H1 (cell line): ENCODE data around the gene LNPEP. TPM values are rescaled to one million over a fixed set of nuclear protein-coding genes. Genes with fewer than 3 reads are reported as not detected.

Experiments
- CTCF ChIA-PET: fragments of 300-600 bp; sonication (Branson Sonifier 250); formaldehyde crosslinking; loops from one replicate; lab custom pipeline; 2021; ENCODE audit not compliant: partially characterized antibody; lab: Charles Lee
- POLR2A ChIA-PET: fragments of 300-600 bp; sonication (Branson Sonifier 250); formaldehyde crosslinking; loops from one replicate; lab custom pipeline; 2021; ENCODE audit warnings: inconsistent platforms; ENCODE audit not compliant: partially characterized antibody; lab: Charles Lee
- DNase-seq, 2 experiments: peaks; one replicate each; pipeline versions ENCODE4 v3.0.0 to v3.0.0-alpha.2; 2010 to 2022; ENCODE audit warnings: low spot score in 2 of 2, low read depth in 1 of 2, mixed read lengths in 1 of 2
- FAIRE-seq: peaks from 2 replicates; lab custom pipeline; 2011; peaks lifted over from hg19 to GRCh38; lab: Jason Lieb, UNC
- H2AFZ ChIP-seq: 2 replicates; pipeline ENCODE4 v1.8.1; 2012; ENCODE audit warnings: low read length, inconsistent platforms
- H2AK5ac ChIP-seq: 2 replicates; pipeline ENCODE4 v1.6.1; 2013; ENCODE audit warnings: low read depth, low read length
- H2BK120ac ChIP-seq: replicated peaks from 2 replicates; pipeline ENCODE3; 2013; ENCODE audit warnings: low read depth, low read length, inconsistent platforms
- H2BK12ac ChIP-seq: 2 replicates; pipeline ENCODE4 v1.6.1; 2013; ENCODE audit warnings: low read depth, low read length
- H2BK15ac ChIP-seq: 2 replicates; pipeline ENCODE4 v1.6.1; 2013; ENCODE audit warnings: low read length
- H2BK20ac ChIP-seq: 2 replicates; pipeline ENCODE4 v1.6.1; 2013; ENCODE audit warnings: low read length
- H2BK5ac ChIP-seq: 2 replicates; pipeline ENCODE4 v1.6.1; 2013; ENCODE audit warnings: low read depth, low read length
- H3K14ac ChIP-seq: 2 replicates; pipeline ENCODE4 v1.6.1; 2013; ENCODE audit warnings: inconsistent platforms; ENCODE audit not compliant: insufficient read length
- H3K18ac ChIP-seq: 2 replicates; pipeline ENCODE4 v1.6.1; 2013; ENCODE audit warnings: low read length; ENCODE audit errors: extremely low read depth
- H3K23ac ChIP-seq: 2 replicates; pipeline ENCODE4 v1.6.1; 2013; ENCODE audit warnings: inconsistent platforms; ENCODE audit not compliant: insufficient read length
- H3K23me2 ChIP-seq: 2 replicates; pipeline ENCODE4 v1.6.1; 2013; ENCODE audit warnings: low read depth, low read length
- H3K27ac ChIP-seq: 2 replicates; pipeline ENCODE4 v1.6.1; 2011; ENCODE audit warnings: low read depth, low read length, inconsistent platforms
- H3K27me3 ChIP-seq, 4 experiments: replicated peaks in 1 of 4; 1 replicate in 1 of 4; 2 replicates in 3 of 4; pipeline versions ENCODE4 v1.6.1 to v1.8.1; 2011 to 2013; ENCODE audit warnings: low read length in 3 of 4, mild to moderate bottlenecking in 3 of 4, inconsistent platforms in 2 of 4, mixed read lengths in 2 of 4, moderate library complexity in 1 of 4; ENCODE audit not compliant: control insufficient read depth in 3 of 4, insufficient read depth in 3 of 4; ENCODE audit errors: extremely low read depth in 1 of 4
- H3K36me3 ChIP-seq, 4 experiments: 2 replicates each; pipeline versions ENCODE4 v1.6.1 to v1.8.1; 2011 to 2013; ENCODE audit warnings: mild to moderate bottlenecking in 4 of 4, low read length in 3 of 4, moderate library complexity in 2 of 4, control low read depth in 1 of 4, inconsistent platforms in 1 of 4; ENCODE audit not compliant: insufficient read depth in 4 of 4, control insufficient read depth in 2 of 4
- H3K4ac ChIP-seq: replicated peaks from 2 replicates; pipeline ENCODE3; 2013; ENCODE audit warnings: low read length, low read depth, mixed read lengths, inconsistent platforms; ENCODE audit not compliant: insufficient read length
- H3K4me1 ChIP-seq, 4 experiments: replicated peaks in 1 of 4; 1 replicate in 1 of 4; 2 replicates in 3 of 4; pipeline versions ENCODE4 v1.6.1 to v1.8.1; 2011 to 2013; ENCODE audit warnings: low read length in 3 of 4, inconsistent platforms in 2 of 4, mixed read lengths in 1 of 4; ENCODE audit not compliant: insufficient read depth in 4 of 4, control insufficient read depth in 3 of 4
- H3K4me2 ChIP-seq, 2 experiments: 2 replicates each; pipeline versions ENCODE4 v1.6.1 to v1.8.1; 2011 to 2013; ENCODE audit warnings: low read depth in 2 of 2, low read length in 2 of 2, control low read depth in 1 of 2, inconsistent platforms in 1 of 2, mild to moderate bottlenecking in 1 of 2; ENCODE audit not compliant: insufficient read depth in 1 of 2
- H3K4me3 ChIP-seq, 4 experiments: fragments of 200-600, 300-600 bp in 1 of 4; sonication (generic), shearing (Covaris generic), sonication (Bioruptor Twin) in 1 of 4; 2 replicates each; pipeline versions ENCODE4 v1.5.1 to v1.8.1; 2011 to 2016; ENCODE audit warnings: low read length in 4 of 4, low read depth in 3 of 4, control low read depth in 2 of 4, inconsistent platforms in 2 of 4, mild to moderate bottlenecking in 2 of 4, mixed read lengths in 1 of 4, moderate library complexity in 1 of 4; ENCODE audit not compliant: insufficient read depth in 2 of 4; ENCODE audit errors: extremely low read depth in 1 of 4
- H3K56ac ChIP-seq: replicated peaks from 2 replicates; pipeline ENCODE3; 2013; ENCODE audit warnings: low read depth, mild to moderate bottlenecking, mixed read lengths, low read length, inconsistent platforms; ENCODE audit not compliant: insufficient read length
- H3K79me1 ChIP-seq: 2 replicates; pipeline ENCODE4 v1.6.1; 2013; ENCODE audit warnings: low read depth, low read length, control low read depth
- H3K79me2 ChIP-seq, 2 experiments: 2 replicates each; pipeline versions ENCODE4 v1.6.1 to v1.8.1; 2012 to 2013; ENCODE audit warnings: low read length in 2 of 2, mild to moderate bottlenecking in 2 of 2, inconsistent platforms in 1 of 2; ENCODE audit not compliant: insufficient read depth in 2 of 2, control insufficient read depth in 1 of 2
- H3K9ac ChIP-seq, 4 experiments: replicated peaks in 1 of 4; 1 replicate in 1 of 4; 2 replicates in 3 of 4; pipeline versions ENCODE4 v1.6.1 to v1.8.1; 2011 to 2013; ENCODE audit warnings: low read depth in 3 of 4, low read length in 3 of 4, control low read depth in 2 of 4, mild to moderate bottlenecking in 2 of 4, moderate library complexity in 2 of 4, inconsistent platforms in 1 of 4; ENCODE audit errors: extremely low read depth in 1 of 4
- H3K9me3 ChIP-seq, 2 experiments: 2 replicates each; pipeline versions ENCODE4 v1.6.1 to v1.8.1; 2012 to 2013; ENCODE audit warnings: mild to moderate bottlenecking in 2 of 2, moderate library complexity in 2 of 2, control low read depth in 1 of 2, inconsistent platforms in 1 of 2, low read depth in 1 of 2, low read length in 1 of 2, mixed read lengths in 1 of 2; ENCODE audit not compliant: insufficient read depth in 2 of 2
- H4K20me1 ChIP-seq, 2 experiments: replicated peaks in 1 of 2; 2 replicates each; pipeline versions ENCODE3 to v1.8.1; 2011 to 2013; ENCODE audit warnings: inconsistent platforms in 2 of 2, low read length in 2 of 2, mild to moderate bottlenecking in 1 of 2; ENCODE audit not compliant: insufficient read depth in 2 of 2, control insufficient read depth in 1 of 2
- H4K5ac ChIP-seq: 2 replicates; pipeline ENCODE4 v1.6.1; 2013; ENCODE audit warnings: low read length, low read depth, mixed read lengths, inconsistent platforms; ENCODE audit not compliant: insufficient read length
- H4K8ac ChIP-seq: 2 replicates; pipeline ENCODE4 v1.8.0; 2013; ENCODE audit warnings: mild to moderate bottlenecking, moderate library complexity, low read length, inconsistent platforms; ENCODE audit not compliant: insufficient read depth; ENCODE audit errors: extremely low read depth
- H4K91ac ChIP-seq: replicated peaks from 2 replicates; pipeline ENCODE3; 2013; ENCODE audit warnings: low read length, mixed read lengths, inconsistent platforms; ENCODE audit not compliant: insufficient read length
- CHD1 ChIP-seq: IDR thresholded peaks from 2 replicates; pipeline ENCODE4 v1.6.1; 2012; ENCODE audit warnings: low read depth, low read length, improper control_type of control experiment
- EZH2 ChIP-seq: fragments of 200-600 bp; sonication (generic); IDR thresholded peaks from 2 replicates; pipeline ENCODE4 v1.7.1; 2012; ENCODE audit warnings: low read depth, mild to moderate bottlenecking, moderate library complexity, low read length, inconsistent platforms; ENCODE audit not compliant: severe bottlenecking
- HDAC2 ChIP-seq, 2 experiments: fragments of 300-600 bp in 1 of 2; sonication (generic) in 1 of 2; IDR thresholded peaks; 2 replicates each; pipeline ENCODE4 v1.6.1; 2011 to 2012; ENCODE audit warnings: low read depth in 2 of 2, low read length in 2 of 2, mild to moderate bottlenecking in 2 of 2, moderate library complexity in 2 of 2, borderline replicate concordance in 1 of 2, inconsistent platforms in 1 of 2
- POLR2A ChIP-seq, 2 experiments: IDR thresholded peaks; 1 replicate in 1 of 2; 2 replicates in 1 of 2; pipeline ENCODE4 v1.6.1; 2011; ENCODE audit warnings: low read depth in 2 of 2, low read length in 2 of 2, mild to moderate bottlenecking in 2 of 2; ENCODE audit errors: control extremely low read depth in 1 of 2
- RAD21 ChIP-seq, 2 experiments: IDR thresholded peaks in 1 of 2; conservative IDR thresholded peaks in 1 of 2; 2 replicates each; pipeline ENCODE4 v1.6.1; 2011; ENCODE audit warnings: low read depth in 2 of 2, low read length in 2 of 2, improper control_type of control experiment in 1 of 2, inconsistent platforms in 1 of 2, mild to moderate bottlenecking in 1 of 2, moderate library complexity in 1 of 2
- RBBP5 ChIP-seq: IDR thresholded peaks from 2 replicates; pipeline ENCODE4 v1.7.1; 2012; ENCODE audit warnings: low read depth, mild to moderate bottlenecking, inconsistent platforms, low read length, moderate library complexity, borderline replicate concordance
- RXRA ChIP-seq: IDR thresholded peaks from 2 replicates; pipeline ENCODE4 v1.6.1; 2011; ENCODE audit warnings: low read depth, mild to moderate bottlenecking, low read length, moderate library complexity; ENCODE audit not compliant: insufficient read depth
- SAP30 ChIP-seq: fragments of 300-600 bp; sonication (generic); IDR thresholded peaks from 2 replicates; pipeline ENCODE4 v1.7.1; 2012; ENCODE audit warnings: low read length, moderate library complexity, mild to moderate bottlenecking, inconsistent platforms; ENCODE audit not compliant: insufficient read depth, insufficient replicate concordance
- SIN3A ChIP-seq, 2 experiments: IDR thresholded peaks in 1 of 2; conservative IDR thresholded peaks in 1 of 2; 2 replicates each; pipeline ENCODE4 v1.6.1; 2011 to 2012; ENCODE audit warnings: low read length in 2 of 2, improper control_type of control experiment in 1 of 2, low read depth in 1 of 2, mild to moderate bottlenecking in 1 of 2
- SP2 ChIP-seq: IDR thresholded peaks from 2 replicates; pipeline ENCODE4 v1.6.1; 2012; ENCODE audit warnings: mild to moderate bottlenecking, low read length, inconsistent platforms
- SP4 ChIP-seq: IDR thresholded peaks from 2 replicates; pipeline ENCODE4 v1.6.1; 2012; ENCODE audit warnings: low read length, inconsistent platforms
- SUZ12 ChIP-seq: fragments of 200-600 bp; sonication (generic); IDR thresholded peaks from 2 replicates; pipeline ENCODE4 v1.6.1; 2012; ENCODE audit warnings: mild to moderate bottlenecking, inconsistent platforms, low read length, moderate library complexity, mixed read lengths
- TCF12 ChIP-seq: IDR thresholded peaks from 2 replicates; pipeline ENCODE4 v1.6.1; 2011; ENCODE audit warnings: low read depth, mild to moderate bottlenecking, low read length
- WGBS, 2 experiments: shearing (Covaris generic) in 1 of 2; methylation state at CpG; one replicate each; pipeline versions ENCODE4 v1.1.6 to v1.1.7; 2013 to 2015; ENCODE audit warnings: low lambda C conversion rate in 2 of 2, mixed read lengths in 2 of 2, inconsistent platforms in 1 of 2, low coverage in 1 of 2, missing lambda C conversion rate in 1 of 2; ENCODE audit not compliant: insufficient replicate concordance in 2 of 2, insufficient coverage in 1 of 2, insufficient read length in 1 of 2; ENCODE audit errors: extremely low coverage in 1 of 2, missing lambda C conversion rate in 1 of 2; 5-methylcytosine and 5-hydroxymethylcytosine counted together
- polyA plus RNA-seq, 7 experiments: library from polyadenylated mRNA; depleted of rRNA in 3 of 7; stranded (reverse) in 5 of 7; unstranded in 2 of 7; fragments of >200 nt in 5 of 7; fragments of 200-250 nt in 2 of 7; gene quantifications; 1 replicate in 5 of 7; 2 replicates in 1 of 7; 4 replicates in 1 of 7; pipeline versions ENCODE4 v1.2.1 to v1.2.3, GENCODE V29; 2011 to 2013; ENCODE audit warnings: missing spikeins in 2 of 7, mixed read lengths in 2 of 7
- total RNA-seq: library from RNA; stranded (reverse); fragmentation: NEBNext Ultra II Directional; extraction: Animal tissue kit (Norgen Biotek cat#: 25700); gene quantifications from 2 replicates; pipeline ENCODE4 v1.2.1, GENCODE V29; 2021

The LNPEP gene
- total and polyA plus RNA-seq, 2 of the 8 experiments (the other 6 are each of a cell fraction or from before 2014, with no cell fraction given): 1.8 to 4.5 TPM

DNA sequence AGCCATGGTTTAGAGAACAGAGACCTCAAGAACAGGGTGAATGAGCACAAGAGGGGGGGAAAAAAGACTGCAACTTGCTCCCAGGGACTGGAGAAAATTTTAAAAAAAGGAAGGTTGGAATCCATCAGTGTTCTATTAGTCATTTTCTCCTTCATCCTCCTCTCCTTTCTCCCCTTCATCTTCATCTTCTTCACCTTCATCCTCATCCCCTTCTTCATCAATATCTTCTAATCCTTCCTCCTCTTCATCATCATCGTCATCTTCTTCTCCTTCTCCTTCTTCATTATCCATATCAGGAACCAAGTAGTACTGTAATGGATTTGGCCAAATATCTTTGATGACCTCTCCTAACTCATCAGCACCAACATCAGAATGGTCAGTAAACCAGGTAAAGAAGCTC is 120.4 kb downstream of the LNPEP start:
- Histone ChIP-seq H4K8ac (no peak overlapping the region), H3K14ac (no peak overlapping the region), H3K27me3 (no peaks in the 10 kb centered on the region), H2BK15ac (no peak overlapping the region), H2AK5ac (no peak overlapping the region), H3K27ac (no peak overlapping the region), H2AFZ (no peak overlapping the region), H2BK20ac (no peak overlapping the region), H4K20me1 (no peaks in the 10 kb centered on the region), H3K4ac (no peak overlapping the region), H3K4me1 (no peaks in the 10 kb centered on the region; a peak in 1 of 7 replicates), H3K79me1 (no peaks in the 10 kb centered on the region), H3K23me2 (no peaks in the 10 kb centered on the region), H2BK5ac (no peak overlapping the region), H3K56ac (no peak overlapping the region), H3K9me3 (no peaks in the 10 kb centered on the region), H4K91ac (no peak overlapping the region), H3K79me2 (no peaks in the 10 kb centered on the region), H4K5ac (no peak overlapping the region), H3K4me2 (no peak overlapping the region), H3K4me3 (no peak overlapping the region), H3K23ac (no peak overlapping the region)
- CTCF ChIA-PET: no interaction called here
- WGBS, 2 experiments: 95 to 100% methylated on average over 1 of the region's 1 CpG
- POLR2A ChIA-PET: no interaction called here
- no peak for DNase-seq
- no peak for FAIRE-seq
- TF ChIP-seq RAD21 (IDR thresholded peaks at IDR 0.05 in 1 of 2, conservative IDR thresholded peaks at IDR 0.05 in 1 of 2; ENCODE audit: low read depth in 2 of 2, low read length in 2 of 2): no peak
- TF ChIP-seq RBBP5: no peak
- TF ChIP-seq HDAC2 (IDR thresholded peaks at IDR 0.05; ENCODE audit: borderline replicate concordance in 1 of 2, low read depth in 2 of 2, low read length in 2 of 2): no peak
- no peak for TF ChIP-seq SUZ12
- TF ChIP-seq CHD1: no peak
- TF ChIP-seq SP2: no peak
- no peak for TF ChIP-seq EZH2
- TF ChIP-seq SIN3A (conservative IDR thresholded peaks at IDR 0.05 in 1 of 2, IDR thresholded peaks at IDR 0.05 in 1 of 2; ENCODE audit: low read depth in 1 of 2, low read length in 2 of 2): no peak
- TF ChIP-seq RXRA: no peak
- no peak for TF ChIP-seq SP4
- TF ChIP-seq SAP30: no peak
- no peak for TF ChIP-seq TCF12
- no peak for TF ChIP-seq POLR2A (IDR thresholded peaks at IDR 0.05; ENCODE audit: control extremely low read depth in 1 of 2, low read depth in 2 of 2, low read length in 2 of 2)
- TF ChIP-seq, all 59 proteins: peak for 0
- Histone ChIP-seq H2BK12ac (no peak overlapping the region), H3K36me3 (no peaks in the 10 kb centered on the region), H2BK120ac (no peak overlapping the region), H3K9ac (no peak overlapping the region), H3K18ac (no peak overlapping the region)
